Liver (tissue), 3 donors: ENCODE data around the gene XAB2.

Experiments used
- RXRA ChIP-seq, 2 donors: IDR thresholded peaks; 2 replicates each; pipeline ENCODE4 v1.6.1; 2017 to 2018; ENCODE audit warnings: antibody characterized with exemption in 2 of 2, mild to moderate bottlenecking in 1 of 2
- TAF1 ChIP-seq: conservative IDR thresholded peaks from 2 replicates; pipeline ENCODE4 v1.6.1; 2016; ENCODE audit warnings: antibody characterized with exemption, mild to moderate bottlenecking
- TF ChIP-seq, protein P1 (sequence below): fragments of 150-350 bp; IDR thresholded peaks from 2 replicates; pipeline ENCODE4 v1.5.1; 2017; ENCODE audit warnings: improper control_type of control experiment, low read depth, low read length; ENCODE audit not compliant: missing input control
- donor health status: healthy.
- donor health status: healthy.

GRCh38 chr19:7612282-7613274, 16.8 kb downstream of the XAB2 start:
- TF ChIP-seq, protein P1, sequence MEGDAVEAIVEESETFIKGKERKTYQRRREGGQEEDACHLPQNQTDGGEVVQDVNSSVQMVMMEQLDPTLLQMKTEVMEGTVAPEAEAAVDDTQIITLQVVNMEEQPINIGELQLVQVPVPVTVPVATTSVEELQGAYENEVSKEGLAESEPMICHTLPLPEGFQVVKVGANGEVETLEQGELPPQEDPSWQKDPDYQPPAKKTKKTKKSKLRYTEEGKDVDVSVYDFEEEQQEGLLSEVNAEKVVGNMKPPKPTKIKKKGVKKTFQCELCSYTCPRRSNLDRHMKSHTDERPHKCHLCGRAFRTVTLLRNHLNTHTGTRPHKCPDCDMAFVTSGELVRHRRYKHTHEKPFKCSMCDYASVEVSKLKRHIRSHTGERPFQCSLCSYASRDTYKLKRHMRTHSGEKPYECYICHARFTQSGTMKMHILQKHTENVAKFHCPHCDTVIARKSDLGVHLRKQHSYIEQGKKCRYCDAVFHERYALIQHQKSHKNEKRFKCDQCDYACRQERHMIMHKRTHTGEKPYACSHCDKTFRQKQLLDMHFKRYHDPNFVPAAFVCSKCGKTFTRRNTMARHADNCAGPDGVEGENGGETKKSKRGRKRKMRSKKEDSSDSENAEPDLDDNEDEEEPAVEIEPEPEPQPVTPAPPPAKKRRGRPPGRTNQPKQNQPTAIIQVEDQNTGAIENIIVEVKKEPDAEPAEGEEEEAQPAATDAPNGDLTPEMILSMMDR = no peak
- TF ChIP-seq RXRA (IDR thresholded peaks at IDR 0.05) (no peak), TAF1 (no peak)
